Body of pancreas (tissue), 4 donors: ENCODE results near the gene IL1A. TPM values are rescaled to one million over a fixed set of nuclear protein-coding genes. Genes with fewer than 3 reads are reported as not detected.

ENCODE experiments used
- ATAC-seq: fragments of 150-250 bp; one replicate; pipeline ENCODE4 v1.9.1; 2016
- DNase-seq, 4 donors: peaks; one replicate each; pipeline ENCODE4 v3.0.0-alpha.2; 2019
- H3K27ac ChIP-seq, 4 donors: fragments of 200-600 bp; sonication (generic); 1 replicate in 3 of 4; 2 replicates in 1 of 4; pipeline versions ENCODE4 v1.5.1 to v1.6.1; 2016 to 2019; ENCODE audit warnings: mild to moderate bottlenecking in 1 of 4, mixed read lengths in 1 of 4, moderate library complexity in 1 of 4
- H3K27me3 ChIP-seq, 2 donors: fragments of 200-600 bp; sonication (generic); one replicate each; pipeline ENCODE4 v1.6.0; 2016; ENCODE audit warnings: mild to moderate bottlenecking in 1 of 2
- H3K36me3 ChIP-seq, 2 donors: fragments of 200-600 bp; sonication (generic); replicated peaks in 1 of 2; 2 replicates each; pipeline ENCODE4 v1.5.1; 2016; ENCODE audit warnings: low read depth in 2 of 2; ENCODE audit not compliant: insufficient read depth in 1 of 2
- H3K4me1 ChIP-seq: fragments of 200-600 bp; sonication (generic); one replicate; pipeline ENCODE4 v1.6.0; 2016
- H3K4me3 ChIP-seq, 2 donors: fragments of 200-600 bp; sonication (generic); 1 replicate in 1 of 2; 2 replicates in 1 of 2; pipeline ENCODE4 v1.5.1; 2016 to 2019
- H3K9me3 ChIP-seq, 3 donors: fragments of 200-600 bp; sonication (generic); 1 replicate in 2 of 3; 2 replicates in 1 of 3; pipeline ENCODE4 v1.5.1; 2016
- POLR2A ChIP-seq, 3 donors: fragments of 450-650 bp; IDR thresholded peaks; one replicate each; pipeline ENCODE4 v1.6.1; 2016; ENCODE audit warnings: antibody characterized with exemption in 3 of 3, mild to moderate bottlenecking in 2 of 3
- WGBS, 2 donors: methylation state at CpG; one replicate each; pipeline ENCODE4 v1.1.5; 2017; 5-methylcytosine and 5-hydroxymethylcytosine counted together
- intact Hi-C: fragments of 100-400 bp; cut with DNase I; formaldehyde crosslinking; loops from one replicate; pipeline ENCODE4 v1.15.1; 2023
- total RNA-seq, 2 donors: library from RNA; depleted of rRNA; stranded (reverse); fragments of >200 nt; gene quantifications; one replicate each; pipeline ENCODE4 v1.1.0, GENCODE V29; 2016
- TF ChIP-seq, protein P1 (sequence below), 7 experiments: fragments of 450-650 bp in 4 of 7; fragments of 200-600 bp in 3 of 7; sonication (generic) in 3 of 7; IDR thresholded peaks; one replicate each; pipeline ENCODE4 v1.5.1; 2016 to 2019; ENCODE audit warnings: antibody characterized with exemption in 7 of 7

The IL1A gene
- total RNA-seq, 2 donors from 2014 or later = not detected

DNA sequence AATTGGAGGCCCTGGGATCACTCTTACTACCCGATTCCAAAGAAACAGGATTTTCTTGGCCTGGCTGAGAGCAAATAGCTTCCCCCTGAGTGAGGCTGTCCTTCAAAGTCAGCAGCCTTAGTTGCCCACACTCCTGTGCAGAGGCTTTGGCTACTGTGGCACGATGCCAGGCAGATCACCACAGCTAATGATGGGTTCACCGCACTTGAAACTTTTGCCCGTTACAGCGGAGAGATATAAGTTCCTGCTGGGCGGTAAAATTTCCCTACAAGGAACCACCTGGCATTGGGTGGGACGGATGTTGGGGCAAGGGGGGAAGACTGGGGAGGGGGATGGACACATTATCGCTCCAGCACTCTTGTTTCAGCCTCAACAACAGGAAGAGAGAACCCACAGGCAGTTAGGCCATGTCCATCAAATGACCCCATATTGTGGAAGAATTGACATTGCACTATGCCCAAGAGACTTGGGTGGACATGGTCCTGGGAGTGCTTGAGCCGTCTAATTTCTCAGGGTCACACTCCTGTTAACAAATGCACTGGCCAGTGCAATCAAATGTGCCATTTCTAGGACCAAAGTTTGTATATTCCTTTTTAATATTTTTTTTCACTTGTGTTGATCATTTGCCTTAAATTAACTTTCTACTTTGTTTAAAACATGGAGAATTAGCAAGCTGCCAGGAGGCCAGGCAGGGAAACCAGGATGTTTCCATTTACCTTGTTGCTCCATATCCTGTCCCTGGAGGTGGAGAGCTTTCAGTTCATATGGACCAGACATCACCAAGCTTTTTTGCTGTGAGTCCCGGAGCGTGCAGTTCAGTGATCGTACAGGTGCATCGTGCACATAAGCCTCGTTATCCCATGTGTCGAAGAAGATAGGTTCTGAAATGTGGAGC is 47.9 kb upstream of the IL1A start:
- ATAC-seq (no peak), DNase-seq (no peak)
- intact Hi-C loops = no loop called here
- Histone ChIP-seq H3K27me3 (no peaks in the 10 kb centered on the region), H3K36me3 (no peaks in the 10 kb centered on the region), H3K9me3 (no peaks in the 10 kb centered on the region), H3K4me1 (peaks cover 27% of the 10 kb centered on the region), H3K4me3 (no peak overlapping the region), H3K27ac (no peak overlapping the region)
- TF ChIP-seq POLR2A (IDR thresholded peaks at IDR 0.05) = no peak
- TF ChIP-seq, protein P1, sequence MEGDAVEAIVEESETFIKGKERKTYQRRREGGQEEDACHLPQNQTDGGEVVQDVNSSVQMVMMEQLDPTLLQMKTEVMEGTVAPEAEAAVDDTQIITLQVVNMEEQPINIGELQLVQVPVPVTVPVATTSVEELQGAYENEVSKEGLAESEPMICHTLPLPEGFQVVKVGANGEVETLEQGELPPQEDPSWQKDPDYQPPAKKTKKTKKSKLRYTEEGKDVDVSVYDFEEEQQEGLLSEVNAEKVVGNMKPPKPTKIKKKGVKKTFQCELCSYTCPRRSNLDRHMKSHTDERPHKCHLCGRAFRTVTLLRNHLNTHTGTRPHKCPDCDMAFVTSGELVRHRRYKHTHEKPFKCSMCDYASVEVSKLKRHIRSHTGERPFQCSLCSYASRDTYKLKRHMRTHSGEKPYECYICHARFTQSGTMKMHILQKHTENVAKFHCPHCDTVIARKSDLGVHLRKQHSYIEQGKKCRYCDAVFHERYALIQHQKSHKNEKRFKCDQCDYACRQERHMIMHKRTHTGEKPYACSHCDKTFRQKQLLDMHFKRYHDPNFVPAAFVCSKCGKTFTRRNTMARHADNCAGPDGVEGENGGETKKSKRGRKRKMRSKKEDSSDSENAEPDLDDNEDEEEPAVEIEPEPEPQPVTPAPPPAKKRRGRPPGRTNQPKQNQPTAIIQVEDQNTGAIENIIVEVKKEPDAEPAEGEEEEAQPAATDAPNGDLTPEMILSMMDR (IDR thresholded peaks at IDR 0.05) = no peak
- WGBS, 2 donors = 78 to 91% methylated on average over 15 of the region's 15 CpGs

DNA sequence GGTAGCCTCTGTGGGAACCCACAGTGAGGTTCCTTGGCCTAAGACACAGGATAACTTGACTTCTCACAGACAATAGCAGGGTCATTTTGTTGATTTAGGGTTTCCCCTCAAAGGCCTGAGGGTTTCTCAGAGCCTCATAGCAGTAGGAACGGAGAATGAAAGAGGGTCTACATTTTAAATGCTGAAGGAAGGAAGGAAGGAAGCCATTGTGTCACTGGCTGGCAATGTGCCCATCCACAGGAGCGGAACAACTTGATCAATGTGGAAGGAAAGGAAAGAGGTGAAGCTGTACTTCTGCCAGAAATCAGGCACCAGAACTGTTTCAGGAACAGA is 47.2 kb upstream of the IL1A start:
- Histone ChIP-seq H3K36me3 (no peaks in the 10 kb centered on the region), H3K4me3 (no peak overlapping the region), H3K4me1 (peaks cover 26% of the 10 kb centered on the region), H3K27me3 (no peaks in the 10 kb centered on the region), H3K27ac (no peak overlapping the region), H3K9me3 (no peaks in the 10 kb centered on the region)
- WGBS, 2 donors = 49 to 57% methylated on average over 2 of the region's 2 CpGs
- peak in 2 of 4 donors; percentile 23 to 25 for DNase-seq
- intact Hi-C loops = no loop called here
- TF ChIP-seq POLR2A (IDR thresholded peaks at IDR 0.05) = no peak
- TF ChIP-seq, protein P1 (IDR thresholded peaks at IDR 0.05) = no peak
- ATAC-seq = no peak

DNA sequence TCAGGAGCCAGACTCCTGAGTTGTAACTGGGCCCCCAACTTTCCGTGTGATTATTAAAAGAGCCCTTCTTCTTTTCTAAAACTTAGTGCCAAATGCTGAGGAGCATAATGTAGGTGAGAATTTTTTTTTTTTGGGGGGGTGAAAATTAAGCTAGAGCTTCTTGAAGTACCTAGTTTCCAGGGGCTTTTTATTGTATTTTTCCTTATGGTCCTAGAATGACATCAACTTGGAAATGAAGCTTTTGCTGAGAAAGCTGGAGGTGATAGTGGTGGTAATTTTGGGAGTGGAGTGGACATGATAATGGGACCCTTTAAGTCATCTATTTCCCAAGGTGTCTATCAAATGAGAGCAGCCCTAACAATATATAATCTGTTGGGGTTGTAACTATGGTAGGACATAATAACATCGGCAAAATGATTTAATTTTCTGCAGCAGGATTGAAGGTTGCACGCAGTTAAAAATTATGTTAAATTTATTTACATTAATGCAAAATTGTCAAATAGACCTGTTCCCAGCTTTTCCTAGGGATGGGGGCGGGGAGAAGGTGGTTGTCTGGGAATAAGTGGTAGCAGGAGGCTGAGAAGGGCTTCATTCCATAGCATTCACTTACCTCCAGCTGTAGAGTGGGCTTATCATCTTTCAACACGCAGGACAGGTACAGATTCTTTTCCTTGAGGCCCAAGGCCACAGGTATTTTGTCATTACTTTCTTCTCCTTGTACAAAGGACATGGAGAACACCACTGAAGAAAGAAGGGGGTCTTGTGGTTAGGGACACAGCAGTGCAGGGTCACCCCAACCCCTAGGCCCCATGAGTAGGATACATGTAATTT is 46.6 kb upstream of the IL1A start:
- intact Hi-C loops = no loop called here
- DNase-seq (no peak), ATAC-seq (no peak)
- Histone ChIP-seq H3K4me3 (no peak overlapping the region), H3K36me3 (no peaks in the 10 kb centered on the region), H3K9me3 (no peaks in the 10 kb centered on the region), H3K4me1 (peaks cover 20% of the 10 kb centered on the region), H3K27me3 (no peaks in the 10 kb centered on the region), H3K27ac (no peak overlapping the region)
- WGBS, 2 donors = 67 to 72% methylated on average over 5 of the region's 5 CpGs
- no peak for TF ChIP-seq POLR2A (IDR thresholded peaks at IDR 0.05)
- TF ChIP-seq, protein P1 (IDR thresholded peaks at IDR 0.05) = no peak

DNA sequence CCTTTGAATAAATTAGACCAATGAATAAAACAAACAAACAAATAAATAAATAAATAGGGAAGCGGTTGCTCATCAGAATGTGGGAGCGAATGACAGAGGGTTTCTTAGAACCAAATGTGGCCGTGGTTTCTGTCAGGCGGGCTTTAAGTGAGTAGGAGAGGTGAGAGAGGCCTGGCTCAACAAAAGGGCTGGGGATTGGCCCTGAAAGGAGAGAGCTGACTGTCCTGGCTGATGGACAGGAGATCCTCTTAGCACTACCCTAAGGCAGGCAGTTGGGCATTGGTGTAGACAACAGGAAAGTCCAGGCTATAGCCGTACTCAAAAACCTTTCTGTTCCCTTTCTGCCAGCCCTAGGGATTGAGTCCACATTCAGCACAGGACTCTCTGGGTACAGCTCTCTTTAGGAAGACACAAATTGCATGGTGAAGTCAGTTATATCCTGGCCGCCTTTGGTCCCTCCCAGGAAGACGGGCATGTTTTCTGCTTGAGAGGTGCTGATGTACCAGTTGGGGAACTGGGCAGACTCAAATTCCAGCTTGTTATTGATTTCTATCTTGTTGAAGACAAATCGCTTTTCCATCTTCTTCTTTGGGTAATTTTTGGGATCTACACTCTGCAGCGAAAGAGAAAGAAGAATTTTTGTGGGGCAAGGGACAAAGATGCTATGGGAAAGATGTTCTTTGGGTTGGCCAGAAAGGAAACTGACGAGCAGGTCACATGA is 45.8 kb upstream of the IL1A start:
- Histone ChIP-seq H3K4me3 (no peak overlapping the region), H3K27me3 (no peaks in the 10 kb centered on the region), H3K9me3 (no peaks in the 10 kb centered on the region), H3K36me3 (no peaks in the 10 kb centered on the region), H3K4me1 (peaks cover 16% of the 10 kb centered on the region), H3K27ac (no peak overlapping the region)
- ATAC-seq (no peak), DNase-seq (no peak)
- TF ChIP-seq, protein P1 (IDR thresholded peaks at IDR 0.05) = no peak
- no peak for TF ChIP-seq POLR2A (IDR thresholded peaks at IDR 0.05)
- intact Hi-C loops = no loop called here
- 92 to 95% methylated on average over 10 of the region's 10 CpGs for WGBS, 2 donors
